Testis (tissue), 2 donors: ENCODE measurements around the gene ATAT1.

Experiments
- POLR2A ChIP-seq: fragments of 450-650 bp; IDR thresholded peaks from one replicate; pipeline ENCODE4 v1.6.1; 2017; ENCODE audit warnings: antibody characterized with exemption, mild to moderate bottlenecking, moderate library complexity
- TF ChIP-seq, protein P1 (sequence below), 3 experiments: fragments of 450-650 bp in 2 of 3; fragments of 200-600 bp in 1 of 3; sonication (generic) in 1 of 3; IDR thresholded peaks; one replicate each; pipeline ENCODE4 v1.5.1; 2016 to 2019; ENCODE audit warnings: antibody characterized with exemption in 3 of 3, mild to moderate bottlenecking in 2 of 3, moderate library complexity in 1 of 3

DNA sequence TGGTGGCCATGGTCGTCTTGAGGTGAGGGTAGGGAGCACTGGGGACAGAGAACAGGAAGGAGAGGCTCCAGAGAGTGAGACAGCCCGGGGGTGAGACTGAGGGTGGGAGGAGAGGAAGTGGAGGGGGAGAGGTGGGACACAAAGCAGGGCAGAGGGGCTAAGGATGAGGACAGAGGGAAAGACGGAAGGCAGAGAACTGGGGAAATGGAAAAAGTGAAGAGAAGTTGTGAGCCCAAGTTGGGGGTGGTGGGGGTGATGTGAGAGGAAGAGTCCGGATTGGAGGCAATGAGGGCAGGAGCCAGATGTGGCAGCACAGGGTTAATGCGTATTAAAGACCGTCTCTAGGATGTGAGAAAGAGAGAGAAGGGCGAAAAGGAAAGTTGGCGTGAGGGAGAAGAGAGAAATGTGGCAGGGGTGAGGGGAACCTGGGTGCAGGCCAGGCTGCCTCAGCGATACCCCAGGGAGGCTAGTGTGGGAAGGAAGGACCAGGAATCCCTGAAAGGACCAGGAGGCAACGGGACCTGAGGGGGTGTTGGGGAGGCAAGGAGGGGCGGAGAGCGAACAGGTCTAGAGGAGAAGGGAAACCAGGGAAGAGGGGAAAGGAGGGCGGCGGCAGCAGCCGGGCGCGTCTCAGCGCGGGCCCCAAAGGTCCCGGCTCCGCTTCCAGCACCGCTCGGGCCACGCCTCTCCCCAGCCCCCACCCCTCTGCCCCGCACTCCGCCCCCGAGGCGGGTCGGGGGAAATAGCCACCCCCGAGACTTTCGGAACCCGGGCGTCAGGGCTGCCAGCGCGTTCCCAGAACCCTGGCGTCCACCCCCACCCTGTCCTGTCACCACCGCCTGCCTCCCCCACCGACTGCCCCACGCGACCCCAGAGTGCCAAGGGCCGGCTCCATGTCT is 59.6 kb downstream of the ATAT1 start, which contains the start of gene PPP1R18:
- TF ChIP-seq, protein P1, sequence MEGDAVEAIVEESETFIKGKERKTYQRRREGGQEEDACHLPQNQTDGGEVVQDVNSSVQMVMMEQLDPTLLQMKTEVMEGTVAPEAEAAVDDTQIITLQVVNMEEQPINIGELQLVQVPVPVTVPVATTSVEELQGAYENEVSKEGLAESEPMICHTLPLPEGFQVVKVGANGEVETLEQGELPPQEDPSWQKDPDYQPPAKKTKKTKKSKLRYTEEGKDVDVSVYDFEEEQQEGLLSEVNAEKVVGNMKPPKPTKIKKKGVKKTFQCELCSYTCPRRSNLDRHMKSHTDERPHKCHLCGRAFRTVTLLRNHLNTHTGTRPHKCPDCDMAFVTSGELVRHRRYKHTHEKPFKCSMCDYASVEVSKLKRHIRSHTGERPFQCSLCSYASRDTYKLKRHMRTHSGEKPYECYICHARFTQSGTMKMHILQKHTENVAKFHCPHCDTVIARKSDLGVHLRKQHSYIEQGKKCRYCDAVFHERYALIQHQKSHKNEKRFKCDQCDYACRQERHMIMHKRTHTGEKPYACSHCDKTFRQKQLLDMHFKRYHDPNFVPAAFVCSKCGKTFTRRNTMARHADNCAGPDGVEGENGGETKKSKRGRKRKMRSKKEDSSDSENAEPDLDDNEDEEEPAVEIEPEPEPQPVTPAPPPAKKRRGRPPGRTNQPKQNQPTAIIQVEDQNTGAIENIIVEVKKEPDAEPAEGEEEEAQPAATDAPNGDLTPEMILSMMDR (IDR thresholded peaks at IDR 0.05), result no peak
- TF ChIP-seq POLR2A, result no peak
